K562 (cell line): ENCODE results near the gene BCO1. TPM values are rescaled to one million over a fixed set of nuclear protein-coding genes. Genes with fewer than 3 reads are reported as not detected.
A peak's percentile ranks its signal among the peaks of the same experiment; 100 is the strongest.

Experiments used
- ATAC-seq: fragments of 200-7000 bp; cut with Tn5 transposase; 3 replicates; pipeline ENCODE4 v1.9.1; 2020; ENCODE audit warnings: moderate library complexity
- BruUV-seq: library from RNA; stranded (reverse); fragments of 400-500 nt; replicated peaks from 2 replicates; lab custom pipeline; 2021; lab: Mats Ljungman, UMichigan
- CTCF ChIA-PET: fragments of 300-600 bp; formaldehyde crosslinking; extraction: SDS; loops from one replicate; lab custom pipeline; 2021; ENCODE audit warnings: low intra/inter-chr PET ratio; lab: Yijun Ruan, JAX
- POLR2A ChIA-PET: fragments of 300-600, 350-650 bp; sonication (Branson Sonifier 250); formaldehyde crosslinking; extraction: SDS; loops from one replicate; lab custom pipeline; 2021; ENCODE audit warnings: antibody characterized with exemption, inconsistent platforms; lab: Yijun Ruan, JAX
- DNase-seq, 4 experiments: peaks; one replicate each; pipeline versions ENCODE4 v3.0.0 to v3.0.0-alpha.2; 2011 to 2018; ENCODE audit warnings: low spot score in 3 of 4, mixed read lengths in 3 of 4; ENCODE audit errors: extremely low read depth in 1 of 4
- FAIRE-seq: peaks from 2 replicates; lab custom pipeline; 2011; peaks lifted over from hg19 to GRCh38; lab: Jason Lieb, UNC
- H2AFZ ChIP-seq: 2 replicates; pipeline ENCODE4 v1.6.0; 2011; ENCODE audit warnings: low read depth, low read length, control low read depth, inconsistent platforms
- H3K27ac ChIP-seq: fragments of 200-600 bp; 3 replicates; pipeline ENCODE4 v1.8.0; 2011; ENCODE audit warnings: low read depth, mild to moderate bottlenecking, control low read depth, inconsistent platforms, low read length, moderate library complexity, mixed read lengths; ENCODE audit errors: extremely low read depth
- H3K27me3 ChIP-seq, 2 experiments: fragments of 300-600 bp in 1 of 2; 2 replicates in 1 of 2; 3 replicates in 1 of 2; pipeline versions ENCODE4 v1.6.0 to v1.8.0; 2011; ENCODE audit warnings: inconsistent platforms in 2 of 2, low read length in 2 of 2, mild to moderate bottlenecking in 1 of 2, mixed read lengths in 1 of 2, moderate library complexity in 1 of 2; ENCODE audit not compliant: control insufficient read depth in 2 of 2, insufficient read depth in 2 of 2
- H3K36me3 ChIP-seq: fragments of 300-600 bp; 3 replicates; pipeline ENCODE4 v1.8.0; 2011; ENCODE audit warnings: mild to moderate bottlenecking, low read length, inconsistent platforms; ENCODE audit not compliant: control insufficient read depth, insufficient read depth
- H3K4me1 ChIP-seq, 2 experiments: fragments of 200-600 bp in 1 of 2; replicated peaks in 1 of 2; 2 replicates in 1 of 2; 3 replicates in 1 of 2; pipeline versions ENCODE4 v1.5.1 to v1.8.0; 2011; ENCODE audit warnings: inconsistent platforms in 2 of 2, low read length in 2 of 2, mild to moderate bottlenecking in 1 of 2, mixed read lengths in 1 of 2, moderate library complexity in 1 of 2; ENCODE audit not compliant: control insufficient read depth in 2 of 2, insufficient read depth in 2 of 2
- H3K4me2 ChIP-seq: 2 replicates; pipeline ENCODE4 v1.6.1; 2011; ENCODE audit warnings: low read length, control low read depth, inconsistent platforms, mixed read lengths; ENCODE audit not compliant: insufficient read depth
- H3K4me3 ChIP-seq: fragments of 200-600 bp; sonication (generic), shearing (Covaris generic); 2 replicates; pipeline ENCODE4 v1.5.1; 2016; ENCODE audit warnings: control low read depth, inconsistent platforms
- H3K79me2 ChIP-seq: fragments of 200-600 bp; 3 replicates; pipeline ENCODE4 v1.8.0; 2011; ENCODE audit warnings: low read length, inconsistent platforms; ENCODE audit not compliant: control insufficient read depth, insufficient read depth
- H3K9ac ChIP-seq, 2 experiments: 2 replicates each; pipeline versions ENCODE4 v1.6.0 to v1.6.1; 2011; ENCODE audit warnings: low read depth in 2 of 2, low read length in 2 of 2, control low read depth in 1 of 2, inconsistent platforms in 1 of 2, mild to moderate bottlenecking in 1 of 2, mixed read lengths in 1 of 2; ENCODE audit not compliant: insufficient read depth in 1 of 2
- H3K9me1 ChIP-seq: one replicate; pipeline ENCODE4 v1.6.0; 2011; ENCODE audit warnings: inconsistent platforms, mild to moderate bottlenecking, low read length, moderate library complexity; ENCODE audit not compliant: control insufficient read depth, insufficient read depth
- H3K9me3 ChIP-seq: replicated peaks from 2 replicates; pipeline ENCODE4 v1.5.1; 2011; ENCODE audit warnings: low read depth, low read length, inconsistent platforms; ENCODE audit not compliant: control insufficient read depth, insufficient read depth
- H4K20me1 ChIP-seq: replicated peaks from 2 replicates; pipeline ENCODE4 v1.6.1; 2011; ENCODE audit warnings: low read length, inconsistent platforms, mixed read lengths; ENCODE audit not compliant: control insufficient read depth, insufficient read depth
- KDM1A ChIP-seq, 2 experiments: fragments of 450-650 bp; IDR thresholded peaks; 2 replicates each; pipeline ENCODE4 v1.6.1; 2016; ENCODE audit warnings: mild to moderate bottlenecking in 2 of 2
- ZNF318 ChIP-seq, 2 experiments: fragments of 450-650 bp; IDR thresholded peaks; 2 replicates each; pipeline ENCODE4 v1.6.1; 2016; ENCODE audit warnings: mild to moderate bottlenecking in 2 of 2, borderline replicate concordance in 1 of 2, low read depth in 1 of 2, moderate library complexity in 1 of 2
- ZNF449 ChIP-seq: fragments of 250-450 bp; sonication (Bioruptor Pico); IDR thresholded peaks from 2 replicates; pipeline ENCODE4 v1.8.0; 2022; ENCODE audit warnings: moderate library complexity, mild to moderate bottlenecking, inconsistent platforms
- WGBS: fragments of 100-300 bp; shearing (Covaris generic); methylation state at CpG from one replicate; pipeline ENCODE4 v1.1.6; 2016; ENCODE audit warnings: low coverage, mixed read lengths; ENCODE audit not compliant: insufficient coverage; ENCODE audit errors: missing lambda C conversion rate; 5-methylcytosine and 5-hydroxymethylcytosine counted together
- in situ Hi-C: fragments of 300-500 bp; cut with MboI; formaldehyde crosslinking; loops from 4 replicates; pipeline ENCODE4 v1.15.0; 2018; ENCODE audit warnings: inconsistent platforms, mixed read lengths
- intact Hi-C: fragments of 100-400 bp; cut with micrococcal nuclease; formaldehyde crosslinking; loops from 2 replicates; pipeline ENCODE4 v1.14.2; 2022
- polyA plus RNA-seq, 8 experiments: library from polyadenylated mRNA; depleted of rRNA in 4 of 8; stranded (reverse) in 5 of 8; unstranded in 3 of 8; fragments of >200 nt; fragmentation: Nextera tagmentation in 2 of 8; fragmentation: Illumina TruSeq in 1 of 8; extraction: Ambion mirVana in 2 of 8; extraction: Trizol in 1 of 8; gene quantifications; 2 replicates each; pipeline versions ENCODE4 v1.2.1 to v1.2.3, GENCODE V29; 2011 to 2014; ENCODE audit warnings: inconsistent platforms in 1 of 8, missing spikeins in 1 of 8
- total RNA-seq, 7 experiments: library from RNA; depleted of rRNA in 6 of 7; stranded (reverse); fragments of >200 nt in 6 of 7; fragmentation: Illumina TruSeq in 2 of 7; extraction: Trizol in 2 of 7; gene quantifications; 2 replicates each; pipeline versions ENCODE4 v1.2.1 to v1.2.3, GENCODE V29; 2011 to 2021; ENCODE audit warnings: low replicate concordance in 1 of 7

The BCO1 gene
- total and polyA plus RNA-seq, 9 of the 15 experiments (the other 6 are each of a cell fraction or from before 2014, with no cell fraction given) = not detected

DNA sequence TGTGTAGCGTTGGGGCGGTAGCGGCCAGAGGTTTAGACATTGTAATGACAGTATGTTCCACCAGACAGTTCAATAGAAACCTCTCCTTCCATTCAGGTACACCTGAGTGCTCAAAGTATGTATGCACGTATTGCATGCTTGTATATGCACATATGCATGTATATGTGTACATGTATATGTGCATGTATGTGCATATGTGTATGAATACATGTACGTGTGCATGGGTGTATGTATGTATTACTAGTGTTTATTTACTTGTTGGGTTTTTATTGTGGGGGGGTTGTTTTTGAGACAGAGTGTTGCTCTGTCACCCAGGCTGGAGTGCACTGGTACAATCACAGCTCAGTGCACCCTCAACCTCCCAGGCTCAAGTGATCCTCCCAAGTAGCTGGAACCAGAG is 30.0 kb downstream of the BCO1 start:
- in situ Hi-C loops = no loop called here
- H3K9ac ChIP-seq = no peak overlapping the region
- POLR2A ChIA-PET = interaction anchor here (0.5 kb wide), 1 partner anchor 19 kb away, joined by 3 read pairs; no protein-coding TSS in a partner anchor
- intact Hi-C loops = no loop called here
- H2AFZ ChIP-seq = no peak overlapping the region
- H3K27ac ChIP-seq = no peak overlapping the region
- no peak overlapping the region for H3K4me2 ChIP-seq
- TF ChIP-seq KDM1A (IDR thresholded peaks at IDR 0.05) (peak in 1 of 2 experiments; percentile 53; a peak in 1 of 4 replicates), ZNF449 (CRISPR knock-in tag) (no peak), ZNF318 (IDR thresholded peaks at IDR 0.05; ENCODE audit: borderline replicate concordance in 1 of 2, low read depth in 1 of 2) (no peak)
- no peaks in the 10 kb centered on the region for H4K20me1 ChIP-seq
- no peak for FAIRE-seq
- CTCF ChIA-PET = no interaction called here
- peaks cover 24 to 63% of the 10 kb centered on the region in 2 experiments for H3K27me3 ChIP-seq
- H3K36me3 ChIP-seq = no peaks in the 10 kb centered on the region
- no peaks in the 10 kb centered on the region for H3K4me1 ChIP-seq
- ATAC-seq = no peak
- no TSS peak for BruUV-seq
- no peaks in the 10 kb centered on the region for H3K9me3 ChIP-seq
- 0% methylated on average over 5 of the region's 5 CpGs for WGBS
- DNase-seq = no peak
- H3K9me1 ChIP-seq = no peaks in the 10 kb centered on the region
- H3K4me3 ChIP-seq = no peak overlapping the region
- no peaks in the 10 kb centered on the region for H3K79me2 ChIP-seq
